ENCODE data around the gene GJB1. TPM values are rescaled to one million over a fixed set of nuclear protein-coding genes. Genes with fewer than 3 reads are reported as not detected.

The GJB1 gene
- total and polyA plus RNA-seq, 9 of the 15 experiments (the other 6 are each of a cell fraction or from before 2014, with no cell fraction given): 0.11 TPM; not detected in 8

DNA sequence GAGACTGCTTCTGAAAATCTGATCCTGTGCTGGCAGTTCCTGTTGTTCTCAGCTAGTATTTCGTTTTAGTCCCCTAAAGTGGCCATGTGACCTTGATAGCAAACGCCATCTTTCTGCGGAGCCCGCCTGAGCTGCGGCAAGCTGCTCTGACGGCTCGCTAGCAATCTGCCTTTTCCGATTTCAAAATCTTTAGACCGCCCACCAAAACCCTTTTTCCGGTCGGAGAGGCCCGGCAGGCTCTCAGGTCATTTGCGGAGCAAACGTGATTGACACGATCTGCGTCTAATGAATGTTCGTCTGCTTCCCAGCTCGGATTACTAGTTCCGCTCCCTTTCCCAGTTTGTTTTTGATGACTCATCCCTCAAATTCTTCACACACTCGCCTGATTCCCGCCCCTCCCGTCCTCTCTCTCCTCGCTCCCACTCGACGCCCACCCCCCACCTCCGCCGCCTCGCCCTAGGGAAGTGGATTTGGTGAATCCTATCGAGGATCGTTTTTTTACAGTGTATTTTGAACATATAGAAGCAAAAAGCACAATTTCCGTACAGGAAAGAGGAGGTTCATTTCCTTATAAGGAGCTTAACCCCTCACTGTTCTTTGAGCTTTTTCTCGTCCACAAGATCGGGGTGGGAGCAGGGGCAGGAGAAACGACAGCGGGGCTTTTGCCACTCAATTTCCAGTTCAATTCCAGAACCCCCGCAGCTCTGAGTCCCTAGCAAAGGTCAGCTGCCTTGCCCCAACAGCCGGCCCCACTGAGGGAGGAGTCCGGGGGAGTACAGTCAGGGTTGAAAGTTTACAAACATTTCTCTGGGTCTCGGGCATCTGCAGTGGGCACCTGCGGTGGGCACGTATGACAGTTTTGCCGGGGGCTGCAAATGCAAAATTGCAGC is 40.9 kb upstream of the GJB1 start (continued):
- no peak for TF ChIP-seq CHCHD3 (CRISPR knock-in tag; IDR thresholded peaks at IDR 0.05)
- no peak for TF ChIP-seq CHAMP1 (IDR thresholded peaks at IDR 0.05)
- TF ChIP-seq, protein P1, sequence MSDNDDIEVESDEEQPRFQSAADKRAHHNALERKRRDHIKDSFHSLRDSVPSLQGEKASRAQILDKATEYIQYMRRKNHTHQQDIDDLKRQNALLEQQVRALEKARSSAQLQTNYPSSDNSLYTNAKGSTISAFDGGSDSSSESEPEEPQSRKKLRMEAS (CRISPR knock-in tag; IDR thresholded peaks at IDR 0.05): peak; percentile 57; the same call in 1 of the 2 replicates
- TF ChIP-seq KAT2B (IDR thresholded peaks at IDR 0.05; ENCODE audit: low read depth, low read length): no peak
- TF ChIP-seq ZNF175 (CRISPR knock-in tag; IDR thresholded peaks at IDR 0.05; ENCODE audit: low read depth): peak; percentile 80; the same call in 1 of the 2 replicates
- TF ChIP-seq ZKSCAN8 (CRISPR knock-in tag; IDR thresholded peaks at IDR 0.05): 0 out of 2 replicates have a peak, but pooled peaks have one; percentile 2
- TF ChIP-seq ARHGAP35 (IDR thresholded peaks at IDR 0.05; ENCODE audit: partially characterized antibody): no peak
- no peak for TF ChIP-seq ZNF518B (CRISPR knock-in tag; IDR thresholded peaks at IDR 0.05)
- TF ChIP-seq, protein P2, sequence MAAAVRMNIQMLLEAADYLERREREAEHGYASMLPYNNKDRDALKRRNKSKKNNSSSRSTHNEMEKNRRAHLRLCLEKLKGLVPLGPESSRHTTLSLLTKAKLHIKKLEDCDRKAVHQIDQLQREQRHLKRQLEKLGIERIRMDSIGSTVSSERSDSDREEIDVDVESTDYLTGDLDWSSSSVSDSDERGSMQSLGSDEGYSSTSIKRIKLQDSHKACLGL (CRISPR knock-in tag; IDR thresholded peaks at IDR 0.05; ENCODE audit: borderline replicate concordance, poor library complexity, severe bottlenecking): peak; percentile 23
- TF ChIP-seq CTCFL (IDR thresholded peaks at IDR 0.05; ENCODE audit: borderline replicate concordance, insufficient read depth, low read depth, low read length, poor library complexity, severe bottlenecking): no peak
- peak in 1 of 2 experiments; percentile 58; a peak in 2 of 4 replicates for TF ChIP-seq MNT (conservative IDR thresholded peaks at IDR 0.05)

Measured in K562 (cell line).